Thymus (tissue), 11 donors: ENCODE measurements around the gene CHAD. TPM values are rescaled to one million over a fixed set of nuclear protein-coding genes. Genes with fewer than 3 reads are reported as not detected.
"Not testable (repeated sequence)": the region's sequence is repeated elsewhere in the genome, so short reads cannot be mapped to it uniquely, and the experiment has no call there.

ENCODE experiments used
- DNase-seq, 9 donors: peaks; one replicate each; pipeline ENCODE4 v3.0.0-alpha.2; 2013; ENCODE audit warnings: low spot score in 9 of 9, low read depth in 6 of 9, missing footprints in 1 of 9
- H3K27ac ChIP-seq, 2 donors: one replicate each; pipeline ENCODE4 v1.5.1; 2013; ENCODE audit warnings: control low read depth in 1 of 2, low read depth in 1 of 2, low read length in 1 of 2, mild to moderate bottlenecking in 1 of 2, moderate library complexity in 1 of 2
- H3K27me3 ChIP-seq, 2 donors: one replicate each; pipeline ENCODE4 v1.5.1; 2013; ENCODE audit warnings: low read length in 1 of 2; ENCODE audit not compliant: control insufficient read depth in 2 of 2, insufficient read depth in 1 of 2
- H3K36me3 ChIP-seq, 2 donors: one replicate each; pipeline ENCODE4 v1.5.1; 2013; ENCODE audit warnings: low read length in 1 of 2, mild to moderate bottlenecking in 1 of 2, moderate library complexity in 1 of 2; ENCODE audit not compliant: control insufficient read depth in 2 of 2, insufficient read depth in 2 of 2
- H3K4me1 ChIP-seq, 2 donors: one replicate each; pipeline ENCODE4 v1.5.1; 2013; ENCODE audit warnings: low read length in 2 of 2; ENCODE audit not compliant: control insufficient read depth in 2 of 2, insufficient read depth in 2 of 2
- H3K4me3 ChIP-seq, 2 donors: one replicate each; pipeline ENCODE4 v1.5.1; 2013; ENCODE audit warnings: low read length in 2 of 2, control low read depth in 1 of 2, mild to moderate bottlenecking in 1 of 2
- H3K9me3 ChIP-seq, 2 donors: one replicate each; pipeline ENCODE4 v1.5.1; 2013; ENCODE audit warnings: low read length in 1 of 2, mild to moderate bottlenecking in 1 of 2; ENCODE audit not compliant: control insufficient read depth in 2 of 2, insufficient read depth in 1 of 2
- WGBS: extraction: QIAGEN DNeasy Blood & Tissue Kit; methylation state at CpG from one replicate; pipeline ENCODE4 v1.1.7; 2013; 5-methylcytosine and 5-hydroxymethylcytosine counted together
- polyA plus RNA-seq: library from polyadenylated mRNA; stranded (reverse); fragments of 200-250 nt; gene quantifications from one replicate; pipeline ENCODE4 v1.2.3, GENCODE V29; 2013
- total RNA-seq: library from RNA; stranded (reverse); fragments of 120-200 nt; gene quantifications from one replicate; pipeline ENCODE4 v1.2.4, GENCODE V29; 2013
- donor health status: healthy.

The CHAD gene
- total and polyA plus RNA-seq, 2 donors = 0.05 to 0.37 TPM

- 6% methylated on average over 75 of the region's 75 CpGs for WGBS
- Histone ChIP-seq H3K27me3 (peaks cover 0 to 5% of the 10 kb centered on the region in 2 donors), H3K36me3 (peaks cover 10 to 21% of the 10 kb centered on the region in 2 donors), H3K27ac (peak within 1 kb of the TSS; percentile 69 to 80), H3K4me3 (peak within 1 kb of the TSS; percentile 57 to 84), H3K9me3 (peaks cover 0 to 4% of the 10 kb centered on the region in 2 donors), H3K4me1 (peaks cover 10 to 16% of the 10 kb centered on the region in 2 donors)
- peak in 8 of 9 donors; percentile 53 to 91 (median 72) for DNase-seq
Observed at GRCh38 chr17:50478391-50479381, 10.0 kb upstream of the CHAD start, which contains the start of gene RSAD1. Gene RSAD1, plus strand, starts transcription at chr17:50478860. Its CDS starts 25 bp downstream, at chr17:50478885.

- Histone ChIP-seq H3K4me1 (peaks cover 10 to 16% of the 10 kb centered on the region in 2 donors), H3K27me3 (peaks cover 0 to 5% of the 10 kb centered on the region in 2 donors), H3K4me3 (peak overlapping the region; percentile 45 to 57), H3K27ac (peak overlapping the region; percentile 69 to 70), H3K9me3 (peaks cover 0 to 4% of the 10 kb centered on the region in 2 donors), H3K36me3 (peaks cover 4 to 16% of the 10 kb centered on the region in 2 donors)
- no peak for DNase-seq
- 93% methylated on average over 7 of the region's 7 CpGs for WGBS
Observed at GRCh38 chr17:50477976-50478375, 9.3 kb upstream of the CHAD start.

- H3K27me3 ChIP-seq = peaks cover 0 to 5% of the 10 kb centered on the region in 2 donors
- no peak overlapping the region for H3K27ac ChIP-seq
- H3K36me3 ChIP-seq = peaks cover 4 to 6% of the 10 kb centered on the region in 2 donors
- H3K9me3 ChIP-seq = no peaks in the 10 kb centered on the region
- H3K4me1 ChIP-seq = peaks cover 10 to 17% of the 10 kb centered on the region in 2 donors
- WGBS = 93% methylated on average over 18 of the region's 18 CpGs
- DNase-seq = no peak
- no peak overlapping the region for H3K4me3 ChIP-seq
Observed at GRCh38 chr17:50476545-50477315, 8.1 kb upstream of the CHAD start.

GRCh38 chr17:50475775-50476544, 7.3 kb upstream of the CHAD start:
- peaks cover 10 to 25% of the 10 kb centered on the region in 2 donors for H3K4me1 ChIP-seq
- H3K9me3 ChIP-seq, H3K36me3 ChIP-seq, H3K4me3 ChIP-seq, H3K27ac ChIP-seq, DNase-seq, H3K27me3 ChIP-seq: not testable (repeated sequence)
- WGBS = 83% methylated on average over 33 of the region's 33 CpGs

GRCh38 chr17:50475362-50475761, 6.7 kb upstream of the CHAD start:
- Histone ChIP-seq H3K36me3 (peaks cover 2 to 3% of the 10 kb centered on the region in 2 donors), H3K27me3 (peaks cover 0 to 15% of the 10 kb centered on the region in 2 donors), H3K4me1 (peaks cover 10 to 31% of the 10 kb centered on the region in 2 donors), H3K4me3 (no peak overlapping the region), H3K27ac (no peak overlapping the region), H3K9me3 (no peaks in the 10 kb centered on the region)
- no peak for DNase-seq
- WGBS = 94% methylated on average over 4 of the region's 4 CpGs

- DNase-seq = no peak
- 90% methylated on average over 6 of the region's 6 CpGs for WGBS
- Histone ChIP-seq H3K4me3 (no peak overlapping the region), H3K4me1 (peaks cover 7 to 25% of the 10 kb centered on the region in 2 donors), H3K36me3 (no peaks in the 10 kb centered on the region), H3K9me3 (peaks cover 0 to 2% of the 10 kb centered on the region in 2 donors), H3K27ac (no peak overlapping the region), H3K27me3 (peaks cover 2 to 23% of the 10 kb centered on the region in 2 donors)
Observed at GRCh38 chr17:50474523-50474922, 5.8 kb upstream of the CHAD start.

- Histone ChIP-seq H3K4me1 (peaks cover 6 to 28% of the 10 kb centered on the region in 2 donors), H3K9me3 (peaks cover 0 to 4% of the 10 kb centered on the region in 2 donors), H3K4me3 (no peak overlapping the region), H3K27me3 (peaks cover 8 to 29% of the 10 kb centered on the region in 2 donors), H3K27ac (no peak overlapping the region), H3K36me3 (no peaks in the 10 kb centered on the region)
- 97% methylated on average over 11 of the region's 11 CpGs for WGBS
- no peak for DNase-seq
Observed at GRCh38 chr17:50473901-50474300, 5.2 kb upstream of the CHAD start.

- not testable (repeated sequence) for H3K4me3 ChIP-seq, H3K27ac ChIP-seq, DNase-seq, H3K36me3 ChIP-seq, H3K9me3 ChIP-seq
- 95% methylated on average over 13 of the region's 13 CpGs for WGBS
- Histone ChIP-seq H3K4me1 (peaks cover 0 to 20% of the 10 kb centered on the region in 2 donors), H3K27me3 (peaks cover 18 to 41% of the 10 kb centered on the region in 2 donors)
Observed at GRCh38 chr17:50472761-50473161, 4.1 kb upstream of the CHAD start.
